GM08714 (cell line): ENCODE results near the gene CAVIN1.

ENCODE experiments used
- H3K4me3 ChIP-seq: fragments of 200-500 bp; sonication (Bioruptor generic); 2 replicates; pipeline ENCODE4 v1.5.1; 2014; ENCODE audit warnings: mild to moderate bottlenecking, low read length, inconsistent platforms
- ZNF274 ChIP-seq: IDR thresholded peaks from 2 replicates; pipeline ENCODE4 v1.6.1; 2012; ENCODE audit warnings: mild to moderate bottlenecking, low read depth, low read length

Gene CAVIN1

DNA sequence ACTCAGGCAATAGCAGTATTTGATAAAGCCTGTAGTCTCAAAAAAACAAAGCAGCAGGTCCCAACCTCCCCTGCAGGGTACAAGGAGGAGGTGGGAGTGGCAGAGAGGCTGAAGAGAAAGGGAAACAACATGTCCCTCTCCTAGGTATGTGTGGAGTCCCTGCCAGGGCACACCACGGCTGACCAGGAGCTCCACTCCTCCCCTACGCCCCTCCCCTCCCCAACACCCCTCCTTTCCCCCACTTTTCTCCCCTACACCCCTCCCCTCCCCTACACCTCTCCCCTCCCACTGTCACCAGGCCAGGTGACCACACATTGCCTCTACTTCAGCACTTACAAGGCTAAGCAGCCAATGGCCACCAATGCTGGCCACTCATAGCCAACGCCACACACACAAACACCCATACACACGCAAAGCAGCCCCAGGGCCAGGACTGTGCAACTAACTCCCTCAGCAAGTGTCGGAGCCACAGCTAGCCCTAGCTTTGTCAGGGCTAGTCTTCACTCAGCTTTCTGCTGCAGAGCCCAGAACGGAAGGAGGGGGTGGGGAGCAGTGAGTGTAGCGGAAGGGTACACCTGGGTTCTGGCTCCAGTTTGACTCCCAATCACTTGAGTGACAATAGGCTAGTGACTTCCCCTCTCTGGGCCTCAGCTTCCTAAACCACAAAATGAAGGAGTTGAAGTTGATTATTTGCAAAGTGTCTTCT, 8.2 kb downstream of the CAVIN1 start:
- peak overlapping the region; percentile 11; the same call in 1 of the 2 replicates for H3K4me3 ChIP-seq
- no peak for TF ChIP-seq ZNF274

DNA sequence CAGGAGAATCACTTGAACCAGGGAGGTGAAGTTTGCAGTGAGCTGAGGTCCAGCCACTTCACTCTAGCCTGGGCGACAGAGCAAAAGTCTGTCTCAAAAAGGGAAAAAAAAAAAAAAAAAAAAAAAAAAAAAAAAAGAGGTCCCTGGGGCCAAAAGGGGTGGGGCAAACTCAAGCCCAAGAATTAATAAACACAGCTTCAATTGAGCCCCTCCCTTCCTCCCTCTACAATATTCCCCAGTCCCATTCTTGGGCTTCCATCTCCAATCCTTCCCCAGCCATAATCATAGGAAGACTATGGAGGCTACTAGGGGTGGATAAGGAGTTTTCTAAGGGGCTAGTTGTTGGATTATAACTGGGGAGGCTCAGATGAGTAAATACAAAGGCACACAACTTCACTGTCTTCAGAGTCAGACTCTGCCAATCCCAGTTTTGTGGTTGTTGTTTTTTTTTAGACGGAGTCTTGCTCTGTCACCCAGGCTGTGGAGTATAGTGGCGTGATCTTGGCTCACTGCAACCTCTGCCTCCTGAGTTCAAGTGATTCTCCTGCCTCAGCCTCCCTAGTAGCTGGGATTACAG, 9.5 kb downstream of the CAVIN1 start:
- no peak for TF ChIP-seq ZNF274
- H3K4me3 ChIP-seq, result no peak overlapping the region

GRCh38 chr17:42411905-42412679, 11.0 kb downstream of the CAVIN1 start:
- H3K4me3 ChIP-seq, result no peak overlapping the region
- no peak for TF ChIP-seq ZNF274

- no peak overlapping the region for H3K4me3 ChIP-seq
- TF ChIP-seq ZNF274, result no peak
Observed at GRCh38 chr17:42411361-42411760, 11.7 kb downstream of the CAVIN1 start.

- TF ChIP-seq ZNF274, result no peak
Observed at GRCh38 chr17:42410319-42410685, 12.8 kb downstream of the CAVIN1 start.

DNA sequence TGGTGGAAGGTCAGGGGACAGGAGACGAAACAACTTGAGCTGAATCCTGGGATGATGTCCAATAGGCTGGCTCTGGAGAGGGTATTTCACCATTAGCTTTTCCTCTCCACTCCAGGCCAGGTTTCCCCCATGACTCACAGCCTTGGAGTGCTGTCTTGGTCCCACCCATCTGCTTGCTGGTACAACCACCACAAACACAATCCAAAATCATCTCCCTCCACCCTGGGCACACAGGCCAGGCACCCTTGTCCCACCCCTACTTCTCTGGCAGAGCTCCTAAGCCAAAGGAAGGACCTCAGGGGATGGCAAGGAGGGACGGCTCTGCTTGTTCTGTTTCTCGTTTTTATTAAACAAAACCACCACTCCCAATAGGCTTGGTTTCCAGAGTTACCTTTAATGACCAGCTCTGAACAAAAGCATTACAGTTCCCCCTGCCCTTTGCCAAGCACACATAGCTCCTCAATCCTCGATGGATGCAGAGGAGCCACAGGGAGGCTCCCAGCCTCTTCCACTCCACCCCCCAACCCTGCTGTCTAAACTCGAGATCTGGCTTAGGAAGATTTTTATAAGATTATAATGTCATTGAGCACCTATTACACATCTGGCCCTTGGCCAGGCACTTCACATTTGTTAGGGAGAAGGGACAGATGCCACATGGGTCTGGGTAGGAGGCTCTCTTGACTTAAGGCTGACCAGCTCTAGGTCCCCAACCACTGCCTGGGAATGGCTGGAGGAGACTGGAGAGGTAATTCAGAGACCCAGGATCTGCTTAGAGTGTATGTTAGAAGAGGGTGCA, 13.3 kb downstream of the CAVIN1 start:
- H3K4me3 ChIP-seq, result no peak overlapping the region

More at GRCh38 chr17:42410319-42410685, 12.8 kb downstream of the CAVIN1 start:
- no peak overlapping the region for H3K4me3 ChIP-seq

DNA sequence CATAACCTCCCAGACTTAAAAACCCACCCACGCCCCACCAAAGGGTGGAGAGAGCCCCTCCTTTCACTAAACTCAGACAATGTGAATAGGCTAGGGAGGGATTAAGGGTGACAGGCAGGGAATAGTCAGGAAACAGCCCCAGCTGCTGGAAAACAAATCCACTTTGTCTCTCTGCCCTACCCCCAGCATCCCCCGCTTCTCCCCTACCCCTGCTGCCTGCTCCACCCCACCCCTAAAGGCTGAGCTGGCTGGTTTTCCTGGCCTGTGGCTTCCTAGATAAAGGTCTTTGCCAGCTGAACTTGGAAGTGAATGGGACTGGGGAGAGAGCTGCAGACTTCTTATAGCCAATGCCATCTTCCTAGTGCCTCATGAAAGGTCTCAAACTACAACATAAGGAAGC, 15.0 kb downstream of the CAVIN1 start:
- no peak for TF ChIP-seq ZNF274
- H3K4me3 ChIP-seq, result no peak overlapping the region

More for the DNA sequence above, 13.3 kb downstream of the CAVIN1 start:
- no peak for TF ChIP-seq ZNF274

DNA sequence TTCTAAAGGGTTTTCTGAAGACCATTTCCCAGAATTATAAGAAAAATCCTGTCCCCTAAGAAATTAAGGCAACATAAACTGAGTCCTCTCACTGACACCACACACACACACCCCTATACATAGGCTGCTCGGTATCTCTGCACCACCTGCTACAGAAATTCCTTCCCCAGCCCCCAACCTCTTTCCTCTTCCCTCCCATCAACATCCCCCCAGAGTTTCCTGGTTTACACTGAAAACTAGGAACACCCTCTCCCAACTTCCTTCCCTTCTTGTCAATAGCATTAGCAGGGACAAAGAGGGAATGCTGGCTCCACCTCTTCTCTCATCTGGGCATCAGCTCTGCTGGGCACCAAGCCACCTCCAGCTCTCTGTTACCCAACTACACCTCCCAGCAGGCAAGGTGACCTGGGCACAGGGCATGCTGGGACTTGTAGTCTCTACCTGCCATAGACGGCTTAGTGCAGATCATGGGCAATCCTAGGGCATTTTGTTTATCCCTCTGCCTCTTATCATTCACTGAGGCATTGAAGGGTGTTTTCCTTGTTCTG, 15.7 kb downstream of the CAVIN1 start:
- H3K4me3 ChIP-seq, result no peak overlapping the region
- TF ChIP-seq ZNF274, result no peak

DNA sequence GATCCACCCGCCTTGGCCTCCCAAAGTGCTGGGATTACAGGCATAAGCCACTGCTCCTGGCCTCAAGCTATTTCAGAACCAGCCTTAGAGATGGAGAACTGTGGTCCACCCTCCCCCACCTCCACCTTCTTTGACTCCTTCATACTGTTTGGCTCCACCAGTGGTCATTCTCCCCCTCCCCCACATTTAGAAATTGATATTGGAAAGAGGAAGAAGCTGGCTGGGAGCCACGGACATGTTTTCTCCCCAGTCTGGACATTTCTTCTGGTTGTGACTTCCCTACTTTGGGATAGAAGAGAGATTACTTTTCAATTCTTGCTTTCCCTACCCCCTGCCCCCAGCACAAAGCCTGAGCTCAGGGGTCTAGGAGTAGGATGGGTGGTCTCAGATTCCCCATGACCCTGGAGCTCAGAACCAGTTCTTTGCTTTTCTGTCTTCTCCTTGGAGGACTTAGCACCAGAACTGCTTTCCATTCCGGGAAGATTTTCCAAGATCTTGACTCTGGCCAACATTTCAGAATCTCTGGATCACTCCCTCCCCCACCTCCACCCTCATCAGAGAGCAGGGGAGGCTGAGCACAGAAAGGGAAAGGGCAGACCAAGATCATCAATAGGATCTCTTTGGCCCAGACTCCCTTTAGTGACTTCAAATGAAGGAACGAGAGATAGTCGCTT, 16.3 kb downstream of the CAVIN1 start:
- no peak for TF ChIP-seq ZNF274
- no peak overlapping the region for H3K4me3 ChIP-seq

GRCh38 chr17:42405963-42406495, 17.0 kb downstream of the CAVIN1 start:
- no peak for TF ChIP-seq ZNF274
- no peak overlapping the region for H3K4me3 ChIP-seq

DNA sequence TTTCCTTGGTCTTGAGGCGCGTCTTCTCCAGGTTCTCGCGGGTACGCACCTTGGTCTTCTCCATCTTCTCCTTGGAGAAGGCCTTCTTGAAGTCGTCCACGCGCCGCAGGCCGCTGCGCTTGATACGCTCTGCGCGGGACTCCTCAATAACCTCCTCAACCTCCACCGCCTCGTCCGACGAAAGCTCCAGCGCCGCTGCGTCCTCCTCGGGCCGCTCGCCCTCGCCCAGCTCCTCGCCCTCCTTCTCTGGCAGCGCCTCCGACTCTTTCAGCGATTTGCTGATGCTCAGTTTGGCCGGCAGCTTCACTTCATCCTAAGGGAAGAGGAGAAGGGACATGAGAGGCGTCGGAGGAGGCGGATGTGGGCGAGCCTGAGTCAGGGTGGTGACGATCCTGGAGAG, 18.0 kb downstream of the CAVIN1 start:
- H3K4me3 ChIP-seq, result no peak overlapping the region
- no peak for TF ChIP-seq ZNF274

DNA sequence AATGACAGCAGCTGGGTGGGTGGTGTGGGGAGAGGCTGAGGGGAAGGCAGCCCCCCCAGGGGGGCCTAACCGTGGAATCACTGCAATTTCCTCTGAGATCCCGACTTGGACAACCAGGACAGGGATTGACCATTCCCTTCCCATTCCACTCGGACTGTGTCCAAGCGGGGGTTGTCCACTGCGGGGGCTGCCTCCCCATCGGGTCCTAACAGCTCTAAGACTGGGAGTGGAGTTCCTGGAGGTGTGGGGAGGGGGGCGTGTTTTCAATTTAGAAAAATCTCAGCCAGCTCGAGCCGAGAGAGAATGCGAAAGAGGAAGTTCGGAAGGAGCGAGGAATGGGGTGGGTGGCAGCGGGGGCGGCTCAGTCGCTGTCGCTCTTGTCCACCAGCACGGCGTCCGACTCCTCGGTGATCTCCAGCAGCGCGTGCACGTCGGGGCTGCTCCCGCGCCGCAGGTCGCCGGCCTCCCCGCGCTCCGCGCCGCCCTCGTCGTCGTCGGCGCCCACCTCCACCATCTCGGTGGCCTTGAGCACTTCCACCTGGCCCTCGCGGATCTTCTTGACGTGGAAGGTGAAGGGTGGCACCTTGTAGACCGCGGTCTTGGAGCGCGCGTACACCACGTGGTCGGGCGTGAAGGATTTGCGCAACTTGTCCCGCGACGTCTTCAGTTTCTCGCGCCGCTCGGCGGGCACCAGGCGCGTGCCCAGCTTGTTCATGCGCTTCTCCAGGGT, 18.6 kb downstream of the CAVIN1 start:
- no peak overlapping the region for H3K4me3 ChIP-seq
- no peak for TF ChIP-seq ZNF274

DNA sequence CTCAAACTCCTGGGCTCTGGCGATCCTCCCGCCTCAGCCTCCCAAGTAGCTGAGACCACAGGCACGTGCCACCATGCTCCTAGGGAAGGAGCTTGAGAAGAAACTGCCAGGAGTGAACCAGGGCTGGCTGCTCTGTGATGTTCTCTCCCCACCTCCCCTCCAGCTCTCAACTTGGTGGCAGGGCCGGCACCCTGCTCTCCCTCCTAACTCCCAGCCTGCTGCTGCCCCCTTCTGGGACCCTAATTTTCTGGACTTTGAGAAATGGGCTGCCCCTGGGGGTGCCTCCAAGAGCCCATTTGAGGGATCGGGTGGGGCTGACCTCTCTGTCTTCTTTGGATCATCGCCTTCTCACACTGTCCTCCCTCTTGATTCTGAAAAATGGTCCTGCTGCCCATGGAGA, 19.9 kb downstream of the CAVIN1 start:
- no peak overlapping the region for H3K4me3 ChIP-seq
- no peak for TF ChIP-seq ZNF274
